OCI-LY7 (cell line): Measurements from ENCODE around the gene PDGFD.

ENCODE experiments used
- CTCF ChIP-seq: fragments of 200-600 bp; sonication (generic); conservative IDR thresholded peaks from 2 replicates; pipeline ENCODE4 v1.5.1; 2014; ENCODE audit warnings: mild to moderate bottlenecking, antibody characterized with exemption, low read length, moderate library complexity, mixed read lengths
- EZH2phosphoT487 ChIP-seq: fragments of 200-600 bp; sonication (generic); IDR thresholded peaks from 2 replicates; pipeline ENCODE4 v1.6.1; 2018; ENCODE audit warnings: low read depth, borderline replicate concordance, mild to moderate bottlenecking, mixed run types, antibody characterized with exemption, low read length, moderate library complexity, mixed read lengths

- TF ChIP-seq EZH2phosphoT487 (no peak), CTCF (no peak)
Observed at GRCh38 chr11:103961010-103961409, 202.9 kb downstream of the PDGFD start.
